ENCODE results near the gene OR56B1.

OR56B1 gene

GRCh38 chr11:5737091-5737490, 843 bp downstream of the OR56B1 start:
- no peak for DNase-seq

GRCh38 chr11:5737670-5738392, 1.6 kb downstream of the OR56B1 start:
- no peak for DNase-seq

GRCh38 chr11:5738431-5738830, 2.2 kb downstream of the OR56B1 start:
- DNase-seq: no peak

- DNase-seq: no peak
These were observed 10.4 kb downstream of the OR56B1 start for GRCh38 chr11:5746614-5747013.

- DNase-seq: no peak
These were observed 13.6 kb downstream of the OR56B1 start for GRCh38 chr11:5749836-5750235.

GRCh38 chr11:5753943-5754342, 17.7 kb downstream of the OR56B1 start, which contains the start of gene OR52N4:
OR52N4 (plus strand) TSS chr11:5754243; CDS start chr11:5754741, 498 bp downstream.
- no peak for DNase-seq

- DNase-seq: no peak
These were observed 30.8 kb downstream of the OR56B1 start for GRCh38 chr11:5767056-5767455.

GRCh38 chr11:5783255-5783654, 47.0 kb downstream of the OR56B1 start, which contains the start of gene OR52N5:
OR52N5 (minus strand) TSS chr11:5783355; CDS start chr11:5778634, 4,721 bp downstream.
- no peak for DNase-seq
